K562 (cell line): ENCODE data around the gene RGS7BP.

Experiments
- ADNP ChIP-seq: fragments of 200-800 bp; sonication (Bioruptor generic); IDR thresholded peaks from 2 replicates; pipeline ENCODE4 v1.6.1; 2016; ENCODE audit warnings: missing genetic modification characterization, missing compliant biosample characterization
- ELF4 ChIP-seq: fragments of 450-650 bp; formaldehyde crosslinking; IDR thresholded peaks from 2 replicates; pipeline ENCODE4 v1.4.0; 2022; ENCODE audit warnings: missing genetic modification characterization
- GABPA ChIP-seq: fragments of 200-800 bp; sonication (Bioruptor generic); conservative IDR thresholded peaks from 2 replicates; pipeline ENCODE4 v1.6.1; 2016; ENCODE audit warnings: low read depth, missing genetic modification characterization, missing compliant biosample characterization
- NR2F6 ChIP-seq: fragments of 450-650 bp; formaldehyde crosslinking; IDR thresholded peaks from 2 replicates; pipeline ENCODE4 v1.4.0; 2020; ENCODE audit warnings: mild to moderate bottlenecking
- POLR2A ChIP-seq: fragments of 450-650 bp; conservative IDR thresholded peaks from 2 replicates; pipeline ENCODE4 v1.6.1; 2016
- ZNF274 ChIP-seq: IDR thresholded peaks from 2 replicates; pipeline ENCODE4 v1.6.1; 2011; ENCODE audit warnings: low read depth, mild to moderate bottlenecking, low read length, moderate library complexity, borderline replicate concordance
- ZNF785 ChIP-seq: fragments of 250-450 bp; sonication (Bioruptor Pico); IDR thresholded peaks from 2 replicates; pipeline ENCODE4 v1.4.0; 2020; ENCODE audit warnings: mild to moderate bottlenecking
- TF ChIP-seq, protein P1 (sequence below): fragments of 450-650 bp; IDR thresholded peaks from 2 replicates; pipeline ENCODE4 v1.6.1; 2017; ENCODE audit warnings: mild to moderate bottlenecking, moderate library complexity
- TF ChIP-seq, protein P2 (sequence below), 2 experiments: fragments of 450-650 bp in 1 of 2; sonication (generic) in 1 of 2; formaldehyde crosslinking in 1 of 2; IDR thresholded peaks in 1 of 2; conservative IDR thresholded peaks in 1 of 2; 2 replicates each; pipeline versions ENCODE4 v1.6.1 to v1.8.1; 2016 to 2023; ENCODE audit warnings: mild to moderate bottlenecking in 2 of 2, moderate library complexity in 2 of 2, inconsistent platforms in 1 of 2, missing genetic modification reagents in 1 of 2
- TF ChIP-seq, protein P3 (sequence below), 3 experiments: IDR thresholded peaks in 2 of 3; conservative IDR thresholded peaks in 1 of 3; 2 replicates each; pipeline ENCODE4 v1.5.1; 2011 to 2012; ENCODE audit warnings: low read length in 3 of 3, mild to moderate bottlenecking in 3 of 3, control low read depth in 2 of 3, improper control_type of control experiment in 1 of 3, inconsistent platforms in 1 of 3, low read depth in 1 of 3, mixed read lengths in 1 of 3, moderate library complexity in 1 of 3; ENCODE audit not compliant: insufficient read depth in 2 of 3
- TF ChIP-seq, protein P4 (sequence below): IDR thresholded peaks from 2 replicates; pipeline ENCODE4 v1.6.1; 2012; ENCODE audit warnings: low read depth, low read length, improper control_type of control experiment, borderline replicate concordance

DNA sequence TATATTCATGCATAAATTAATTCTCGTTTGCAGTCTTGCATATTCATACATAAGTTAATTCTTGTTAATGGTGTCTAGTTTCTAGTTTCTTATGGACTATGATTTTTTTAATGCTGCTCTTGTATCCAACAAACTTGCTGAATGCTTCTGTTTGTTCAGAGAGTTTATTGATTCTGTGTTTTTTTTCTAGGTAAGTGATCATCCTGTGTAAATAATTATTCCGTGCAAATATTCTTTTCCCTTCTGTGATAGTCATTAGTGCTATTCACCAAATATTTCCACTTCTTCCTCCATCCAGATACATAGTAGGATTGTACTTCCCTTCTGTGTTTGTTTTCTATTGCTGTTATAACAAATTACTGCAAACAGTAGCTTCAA lies 148.7 kb downstream of the RGS7BP start:
- TF ChIP-seq, protein P1, sequence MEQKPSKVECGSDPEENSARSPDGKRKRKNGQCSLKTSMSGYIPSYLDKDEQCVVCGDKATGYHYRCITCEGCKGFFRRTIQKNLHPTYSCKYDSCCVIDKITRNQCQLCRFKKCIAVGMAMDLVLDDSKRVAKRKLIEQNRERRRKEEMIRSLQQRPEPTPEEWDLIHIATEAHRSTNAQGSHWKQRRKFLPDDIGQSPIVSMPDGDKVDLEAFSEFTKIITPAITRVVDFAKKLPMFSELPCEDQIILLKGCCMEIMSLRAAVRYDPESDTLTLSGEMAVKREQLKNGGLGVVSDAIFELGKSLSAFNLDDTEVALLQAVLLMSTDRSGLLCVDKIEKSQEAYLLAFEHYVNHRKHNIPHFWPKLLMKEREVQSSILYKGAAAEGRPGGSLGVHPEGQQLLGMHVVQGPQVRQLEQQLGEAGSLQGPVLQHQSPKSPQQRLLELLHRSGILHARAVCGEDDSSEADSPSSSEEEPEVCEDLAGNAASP, result no peak
- TF ChIP-seq NR2F6 (CRISPR knock-in tag), result no peak
- TF ChIP-seq ZNF274, result no peak
- TF ChIP-seq, protein P2, sequence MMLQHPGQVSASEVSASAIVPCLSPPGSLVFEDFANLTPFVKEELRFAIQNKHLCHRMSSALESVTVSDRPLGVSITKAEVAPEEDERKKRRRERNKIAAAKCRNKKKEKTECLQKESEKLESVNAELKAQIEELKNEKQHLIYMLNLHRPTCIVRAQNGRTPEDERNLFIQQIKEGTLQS (IDR thresholded peaks at IDR 0.05), result no peak
- TF ChIP-seq, protein P2 (CRISPR knock-in tag; conservative IDR thresholded peaks at IDR 0.05), result no peak
- no peak for TF ChIP-seq GABPA (tag)
- TF ChIP-seq ADNP (tag), result no peak
- no peak for TF ChIP-seq ZNF785 (CRISPR knock-in tag)
- no peak for TF ChIP-seq ELF4 (CRISPR knock-in tag)
- TF ChIP-seq POLR2A, result no peak
- TF ChIP-seq, protein P3, sequence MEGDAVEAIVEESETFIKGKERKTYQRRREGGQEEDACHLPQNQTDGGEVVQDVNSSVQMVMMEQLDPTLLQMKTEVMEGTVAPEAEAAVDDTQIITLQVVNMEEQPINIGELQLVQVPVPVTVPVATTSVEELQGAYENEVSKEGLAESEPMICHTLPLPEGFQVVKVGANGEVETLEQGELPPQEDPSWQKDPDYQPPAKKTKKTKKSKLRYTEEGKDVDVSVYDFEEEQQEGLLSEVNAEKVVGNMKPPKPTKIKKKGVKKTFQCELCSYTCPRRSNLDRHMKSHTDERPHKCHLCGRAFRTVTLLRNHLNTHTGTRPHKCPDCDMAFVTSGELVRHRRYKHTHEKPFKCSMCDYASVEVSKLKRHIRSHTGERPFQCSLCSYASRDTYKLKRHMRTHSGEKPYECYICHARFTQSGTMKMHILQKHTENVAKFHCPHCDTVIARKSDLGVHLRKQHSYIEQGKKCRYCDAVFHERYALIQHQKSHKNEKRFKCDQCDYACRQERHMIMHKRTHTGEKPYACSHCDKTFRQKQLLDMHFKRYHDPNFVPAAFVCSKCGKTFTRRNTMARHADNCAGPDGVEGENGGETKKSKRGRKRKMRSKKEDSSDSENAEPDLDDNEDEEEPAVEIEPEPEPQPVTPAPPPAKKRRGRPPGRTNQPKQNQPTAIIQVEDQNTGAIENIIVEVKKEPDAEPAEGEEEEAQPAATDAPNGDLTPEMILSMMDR (IDR thresholded peaks at IDR 0.05 in 2 of 3, conservative IDR thresholded peaks at IDR 0.05 in 1 of 3; ENCODE audit: insufficient read depth in 2 of 3, low read depth in 1 of 3, low read length in 3 of 3), result no peak
- TF ChIP-seq, protein P4, sequence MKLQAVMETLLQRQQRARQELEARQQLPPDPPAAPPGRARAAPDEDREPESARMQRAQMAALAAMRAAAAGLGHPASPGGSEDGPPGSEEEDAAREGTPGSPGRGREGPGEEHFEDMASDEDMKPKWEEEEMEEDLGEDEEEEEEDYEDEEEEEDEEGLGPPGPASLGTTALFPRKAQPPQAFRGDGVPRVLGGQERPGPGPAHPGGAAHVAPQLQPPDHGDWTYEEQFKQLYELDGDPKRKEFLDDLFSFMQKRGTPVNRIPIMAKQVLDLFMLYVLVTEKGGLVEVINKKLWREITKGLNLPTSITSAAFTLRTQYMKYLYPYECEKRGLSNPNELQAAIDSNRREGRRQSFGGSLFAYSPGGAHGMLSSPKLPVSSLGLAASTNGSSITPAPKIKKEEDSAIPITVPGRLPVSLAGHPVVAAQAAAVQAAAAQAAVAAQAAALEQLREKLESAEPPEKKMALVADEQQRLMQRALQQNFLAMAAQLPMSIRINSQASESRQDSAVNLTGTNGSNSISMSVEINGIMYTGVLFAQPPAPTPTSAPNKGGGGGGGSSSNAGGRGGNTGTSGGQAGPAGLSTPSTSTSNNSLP, result no peak
